Liver (tissue), 9 donors: ENCODE results near the gene PTPN12. TPM values are rescaled to one million over a fixed set of nuclear protein-coding genes. Genes with fewer than 3 reads are reported as not detected.

Experiments
- DNase-seq: peaks from one replicate; pipeline ENCODE4 v3.0.0-alpha.2; 2017; ENCODE audit warnings: low spot score
- H3K27ac ChIP-seq, 2 donors: one replicate each; pipeline ENCODE4 v1.7.0; 2013; ENCODE audit warnings: inconsistent platforms in 2 of 2, low read length in 2 of 2, control low read depth in 1 of 2, low read depth in 1 of 2, mild to moderate bottlenecking in 1 of 2
- H3K27me3 ChIP-seq, 4 donors: one replicate each; pipeline versions ENCODE4 v1.6.1 to v1.7.0; 2013; ENCODE audit warnings: low read length in 3 of 4, inconsistent platforms in 1 of 4, mild to moderate bottlenecking in 1 of 4, moderate library complexity in 1 of 4; ENCODE audit not compliant: control insufficient read depth in 4 of 4, insufficient read depth in 4 of 4
- H3K36me3 ChIP-seq, 4 donors: one replicate each; pipeline versions ENCODE4 v1.6.1 to v1.7.0; 2013; ENCODE audit warnings: low read length in 3 of 4, mild to moderate bottlenecking in 3 of 4, low read depth in 1 of 4, moderate library complexity in 1 of 4; ENCODE audit not compliant: control insufficient read depth in 4 of 4, insufficient read depth in 3 of 4
- H3K4me1 ChIP-seq, 4 donors: one replicate each; pipeline versions ENCODE4 v1.6.1 to v1.7.0; 2013; ENCODE audit warnings: low read length in 3 of 4, mild to moderate bottlenecking in 3 of 4, moderate library complexity in 1 of 4; ENCODE audit not compliant: control insufficient read depth in 4 of 4, insufficient read depth in 4 of 4
- H3K4me3 ChIP-seq, 3 donors: one replicate each; pipeline versions ENCODE4 v1.6.1 to v1.7.0; 2013; ENCODE audit warnings: low read length in 3 of 3, control low read depth in 1 of 3, low read depth in 1 of 3, mild to moderate bottlenecking in 1 of 3
- H3K9ac ChIP-seq, 2 donors: one replicate each; pipeline ENCODE4 v1.7.0; 2013; ENCODE audit warnings: low read length in 2 of 2, mild to moderate bottlenecking in 2 of 2, moderate library complexity in 2 of 2, control low read depth in 1 of 2, low read depth in 1 of 2
- H3K9me3 ChIP-seq, 4 donors: one replicate each; pipeline versions ENCODE4 v1.6.1 to v1.7.0; 2013; ENCODE audit warnings: low read length in 3 of 4; ENCODE audit not compliant: control insufficient read depth in 4 of 4
- EGR1 ChIP-seq, 2 donors: IDR thresholded peaks; 2 replicates each; pipeline ENCODE4 v1.6.1; 2016 to 2018; ENCODE audit warnings: antibody characterized with exemption in 2 of 2, low read depth in 2 of 2
- FOXA1 ChIP-seq: IDR thresholded peaks from 2 replicates; pipeline ENCODE4 v1.6.1; 2016; ENCODE audit warnings: antibody characterized with exemption
- FOXA2 ChIP-seq: IDR thresholded peaks from 2 replicates; pipeline ENCODE4 v1.6.1; 2016; ENCODE audit warnings: antibody characterized with exemption
- GABPA ChIP-seq, 2 donors: IDR thresholded peaks in 1 of 2; conservative IDR thresholded peaks in 1 of 2; 2 replicates each; pipeline ENCODE4 v1.6.1; 2016; ENCODE audit warnings: antibody characterized with exemption in 2 of 2, mild to moderate bottlenecking in 1 of 2, moderate library complexity in 1 of 2
- HNF4G ChIP-seq: IDR thresholded peaks from 2 replicates; pipeline ENCODE4 v1.6.1; 2016; ENCODE audit warnings: antibody characterized with exemption
- NR2F2 ChIP-seq: IDR thresholded peaks from 2 replicates; pipeline ENCODE4 v1.6.1; 2016; ENCODE audit warnings: antibody characterized with exemption
- RAD21 ChIP-seq, 2 donors: IDR thresholded peaks; 2 replicates each; pipeline ENCODE4 v1.6.1; 2016; ENCODE audit warnings: antibody characterized with exemption in 2 of 2, mild to moderate bottlenecking in 2 of 2
- RXRA ChIP-seq, 2 donors: IDR thresholded peaks; 2 replicates each; pipeline ENCODE4 v1.6.1; 2017 to 2018; ENCODE audit warnings: antibody characterized with exemption in 2 of 2, mild to moderate bottlenecking in 1 of 2
- WGBS: extraction: QIAGEN DNeasy Blood & Tissue Kit; methylation state at CpG from one replicate; pipeline ENCODE4 v1.1.7; 2013; 5-methylcytosine and 5-hydroxymethylcytosine counted together
- polyA plus RNA-seq, 2 donors: library from polyadenylated mRNA; stranded (reverse) in 1 of 2; unstranded in 1 of 2; fragments of 200-250 nt in 1 of 2; fragments of >200 nt in 1 of 2; fragmentation: Nextera tagmentation in 1 of 2; extraction: Ambion mirVana in 1 of 2; gene quantifications; one replicate each; pipeline versions ENCODE4 v1.2.1 to v1.2.3, GENCODE V29; 2013 to 2015
- total RNA-seq, 2 donors: library from RNA; depleted of rRNA; stranded (reverse); fragments of >200 nt; gene quantifications; one replicate each; pipeline ENCODE4 v1.2.3, GENCODE V29; 2014
- TF ChIP-seq, protein P1 (sequence below): IDR thresholded peaks from 2 replicates; pipeline ENCODE4 v1.6.1; 2016; ENCODE audit warnings: antibody characterized with exemption, mild to moderate bottlenecking
- TF ChIP-seq, protein P2 (sequence below): IDR thresholded peaks from 2 replicates; pipeline ENCODE4 v1.6.1; 2016; ENCODE audit warnings: antibody characterized with exemption
- TF ChIP-seq, protein P3 (sequence below): fragments of 150-350 bp; IDR thresholded peaks from 2 replicates; pipeline ENCODE4 v1.5.1; 2017; ENCODE audit warnings: improper control_type of control experiment, low read depth, low read length; ENCODE audit not compliant: missing input control
- donor health status: healthy.
- donor health status: healthy.
- donor health status: healthy.
- donor health status: healthy.
- donor health status: healthy.

The PTPN12 gene
- total and polyA plus RNA-seq, 4 donors, result 10.1 to 18.6 (median 15.3) TPM

DNA sequence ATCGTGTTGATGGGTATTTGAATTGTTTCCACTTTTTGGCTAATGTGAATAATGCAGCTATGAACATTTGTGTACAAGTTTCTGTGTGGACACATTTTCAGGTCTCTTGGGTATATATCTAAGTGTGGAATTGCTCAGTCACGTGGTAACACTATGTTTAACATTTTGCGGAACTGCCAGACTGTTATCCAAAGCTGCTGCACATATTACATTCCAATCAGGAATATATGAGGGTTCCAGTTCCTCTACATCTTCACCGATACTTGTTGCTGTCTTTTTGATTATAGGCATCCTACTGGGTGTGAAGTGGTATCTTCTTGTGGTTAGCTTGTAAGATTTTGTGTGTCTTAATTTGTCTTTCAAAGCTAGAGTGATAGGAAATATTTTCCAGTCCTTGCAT is 6.8 kb downstream of the PTPN12 start (continued):
- no peak for TF ChIP-seq FOXA2
- TF ChIP-seq, protein P1, sequence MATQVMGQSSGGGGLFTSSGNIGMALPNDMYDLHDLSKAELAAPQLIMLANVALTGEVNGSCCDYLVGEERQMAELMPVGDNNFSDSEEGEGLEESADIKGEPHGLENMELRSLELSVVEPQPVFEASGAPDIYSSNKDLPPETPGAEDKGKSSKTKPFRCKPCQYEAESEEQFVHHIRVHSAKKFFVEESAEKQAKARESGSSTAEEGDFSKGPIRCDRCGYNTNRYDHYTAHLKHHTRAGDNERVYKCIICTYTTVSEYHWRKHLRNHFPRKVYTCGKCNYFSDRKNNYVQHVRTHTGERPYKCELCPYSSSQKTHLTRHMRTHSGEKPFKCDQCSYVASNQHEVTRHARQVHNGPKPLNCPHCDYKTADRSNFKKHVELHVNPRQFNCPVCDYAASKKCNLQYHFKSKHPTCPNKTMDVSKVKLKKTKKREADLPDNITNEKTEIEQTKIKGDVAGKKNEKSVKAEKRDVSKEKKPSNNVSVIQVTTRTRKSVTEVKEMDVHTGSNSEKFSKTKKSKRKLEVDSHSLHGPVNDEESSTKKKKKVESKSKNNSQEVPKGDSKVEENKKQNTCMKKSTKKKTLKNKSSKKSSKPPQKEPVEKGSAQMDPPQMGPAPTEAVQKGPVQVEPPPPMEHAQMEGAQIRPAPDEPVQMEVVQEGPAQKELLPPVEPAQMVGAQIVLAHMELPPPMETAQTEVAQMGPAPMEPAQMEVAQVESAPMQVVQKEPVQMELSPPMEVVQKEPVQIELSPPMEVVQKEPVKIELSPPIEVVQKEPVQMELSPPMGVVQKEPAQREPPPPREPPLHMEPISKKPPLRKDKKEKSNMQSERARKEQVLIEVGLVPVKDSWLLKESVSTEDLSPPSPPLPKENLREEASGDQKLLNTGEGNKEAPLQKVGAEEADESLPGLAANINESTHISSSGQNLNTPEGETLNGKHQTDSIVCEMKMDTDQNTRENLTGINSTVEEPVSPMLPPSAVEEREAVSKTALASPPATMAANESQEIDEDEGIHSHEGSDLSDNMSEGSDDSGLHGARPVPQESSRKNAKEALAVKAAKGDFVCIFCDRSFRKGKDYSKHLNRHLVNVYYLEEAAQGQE, result no peak

DNA sequence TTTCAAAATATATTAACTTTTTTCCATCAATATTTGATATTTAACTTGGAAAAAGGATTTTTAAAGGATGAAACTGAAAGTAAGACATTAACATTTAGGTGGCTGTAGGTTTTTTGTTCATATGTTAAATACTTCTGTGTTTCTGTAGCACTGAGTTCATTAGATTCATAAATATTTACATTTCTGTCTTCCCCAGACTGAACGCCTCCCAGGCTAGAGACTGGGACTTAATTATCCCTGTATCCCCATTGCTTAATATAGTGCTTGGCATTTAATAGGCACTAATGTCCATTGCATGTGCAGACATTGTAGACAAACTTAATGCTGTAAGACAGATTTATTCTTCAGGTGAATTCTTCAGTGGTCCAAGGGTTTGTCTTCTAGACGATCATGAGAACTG is 7.4 kb downstream of the PTPN12 start:
- H3K4me3 ChIP-seq, result no peak overlapping the region
- H3K9me3 ChIP-seq, result no peaks in the 10 kb centered on the region
- H3K9ac ChIP-seq, result no peak overlapping the region
- H3K4me1 ChIP-seq, result peaks cover 0 to 9% (median 2%) of the 10 kb centered on the region in 4 donors
- no peak for TF ChIP-seq FOXA1
- TF ChIP-seq GABPA (IDR thresholded peaks at IDR 0.05 in 1 of 2, conservative IDR thresholded peaks at IDR 0.05 in 1 of 2), result no peak
- no peak for TF ChIP-seq NR2F2
- TF ChIP-seq EGR1 (IDR thresholded peaks at IDR 0.05; ENCODE audit: low read depth in 2 of 2), result no peak
- TF ChIP-seq HNF4G, result no peak
- TF ChIP-seq RXRA (IDR thresholded peaks at IDR 0.05), result no peak
- TF ChIP-seq, protein P2, sequence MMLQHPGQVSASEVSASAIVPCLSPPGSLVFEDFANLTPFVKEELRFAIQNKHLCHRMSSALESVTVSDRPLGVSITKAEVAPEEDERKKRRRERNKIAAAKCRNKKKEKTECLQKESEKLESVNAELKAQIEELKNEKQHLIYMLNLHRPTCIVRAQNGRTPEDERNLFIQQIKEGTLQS, result no peak
- TF ChIP-seq, protein P3, sequence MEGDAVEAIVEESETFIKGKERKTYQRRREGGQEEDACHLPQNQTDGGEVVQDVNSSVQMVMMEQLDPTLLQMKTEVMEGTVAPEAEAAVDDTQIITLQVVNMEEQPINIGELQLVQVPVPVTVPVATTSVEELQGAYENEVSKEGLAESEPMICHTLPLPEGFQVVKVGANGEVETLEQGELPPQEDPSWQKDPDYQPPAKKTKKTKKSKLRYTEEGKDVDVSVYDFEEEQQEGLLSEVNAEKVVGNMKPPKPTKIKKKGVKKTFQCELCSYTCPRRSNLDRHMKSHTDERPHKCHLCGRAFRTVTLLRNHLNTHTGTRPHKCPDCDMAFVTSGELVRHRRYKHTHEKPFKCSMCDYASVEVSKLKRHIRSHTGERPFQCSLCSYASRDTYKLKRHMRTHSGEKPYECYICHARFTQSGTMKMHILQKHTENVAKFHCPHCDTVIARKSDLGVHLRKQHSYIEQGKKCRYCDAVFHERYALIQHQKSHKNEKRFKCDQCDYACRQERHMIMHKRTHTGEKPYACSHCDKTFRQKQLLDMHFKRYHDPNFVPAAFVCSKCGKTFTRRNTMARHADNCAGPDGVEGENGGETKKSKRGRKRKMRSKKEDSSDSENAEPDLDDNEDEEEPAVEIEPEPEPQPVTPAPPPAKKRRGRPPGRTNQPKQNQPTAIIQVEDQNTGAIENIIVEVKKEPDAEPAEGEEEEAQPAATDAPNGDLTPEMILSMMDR, result no peak
- WGBS, result 76% methylated on average over 2 of the region's 2 CpGs
- no peak overlapping the region for H3K27ac ChIP-seq
- H3K27me3 ChIP-seq, result no peaks in the 10 kb centered on the region
- DNase-seq, result no peak
- no peaks in the 10 kb centered on the region for H3K36me3 ChIP-seq

DNA sequence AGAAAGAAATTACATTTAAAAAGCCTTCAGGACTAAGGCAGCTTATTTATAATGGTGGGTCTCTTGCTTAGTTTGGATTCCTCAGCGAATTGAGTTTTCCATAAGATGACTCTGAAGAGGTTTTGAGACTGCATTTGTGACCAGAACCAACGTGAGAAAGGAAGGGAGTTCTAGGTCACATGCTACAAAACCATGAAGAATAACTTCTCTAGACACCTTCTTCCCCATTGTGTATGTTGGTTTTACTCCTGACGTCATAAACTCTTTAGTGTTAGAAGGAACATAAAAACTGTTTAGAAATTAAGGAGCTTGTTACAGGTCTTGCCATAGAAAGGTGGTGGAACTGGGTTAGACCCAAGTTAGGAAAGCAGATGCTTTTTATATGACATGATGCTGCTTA is 11.1 kb downstream of the PTPN12 start:
- TF ChIP-seq RAD21 (IDR thresholded peaks at IDR 0.05) (no peak), RXRA (IDR thresholded peaks at IDR 0.05) (no peak), FOXA1 (no peak)
- no peaks in the 10 kb centered on the region for H3K36me3 ChIP-seq
- H3K27ac ChIP-seq, result no peak overlapping the region
- H3K4me3 ChIP-seq, result no peak overlapping the region
- no peaks in the 10 kb centered on the region for H3K27me3 ChIP-seq
- WGBS, result 79% methylated on average over 3 of the region's 3 CpGs
- DNase-seq, result no peak
- H3K9me3 ChIP-seq, result no peaks in the 10 kb centered on the region
- H3K4me1 ChIP-seq, result peaks cover 0 to 2% (median 0%) of the 10 kb centered on the region in 4 donors
- no peak overlapping the region for H3K9ac ChIP-seq
